HepG2 (cell line): ENCODE data around the gene SRPRA. TPM values are rescaled to one million over a fixed set of nuclear protein-coding genes. Genes with fewer than 3 reads are reported as not detected.

Experiments used
- AHDC1 ChIP-seq: sonication (generic); formaldehyde crosslinking; IDR thresholded peaks from 2 replicates; pipeline ENCODE4 v1.5.1; 2020; ENCODE audit warnings: mild to moderate bottlenecking, missing genetic modification reagents, borderline replicate concordance
- CC2D1A ChIP-seq: sonication (generic); formaldehyde crosslinking; IDR thresholded peaks from 2 replicates; pipeline ENCODE4 v1.8.1; 2023; ENCODE audit warnings: mild to moderate bottlenecking, missing genetic modification reagents
- GATAD1 ChIP-seq: IDR thresholded peaks from 2 replicates; pipeline ENCODE4 v1.6.1; 2016; ENCODE audit warnings: missing genetic modification reagents, missing compliant biosample characterization
- HNRNPL ChIP-seq: fragments of 200-400 bp; formaldehyde crosslinking; IDR thresholded peaks from 2 replicates; pipeline ENCODE4 v1.6.1; 2017; ENCODE audit warnings: mild to moderate bottlenecking, low read depth, low read length
- MBD4 ChIP-seq: IDR thresholded peaks from 2 replicates; pipeline ENCODE4 v1.6.1; 2012; ENCODE audit warnings: low read length, inconsistent platforms, borderline replicate concordance
- PBX3 ChIP-seq: sonication (generic); formaldehyde crosslinking; IDR thresholded peaks from 2 replicates; pipeline ENCODE4 v1.8.1; 2023; ENCODE audit warnings: missing genetic modification reagents, inconsistent platforms, borderline replicate concordance
- SRSF9 ChIP-seq: fragments of 200-400 bp; formaldehyde crosslinking; IDR thresholded peaks from 2 replicates; pipeline ENCODE4 v1.6.1; 2018; ENCODE audit warnings: borderline replicate concordance, mild to moderate bottlenecking, low read depth, low read length; ENCODE audit not compliant: insufficient read depth, poor library complexity, severe bottlenecking
- ZBTB7A ChIP-seq: sonication (generic); formaldehyde crosslinking; IDR thresholded peaks from 2 replicates; pipeline ENCODE4 v1.8.0; 2022; ENCODE audit warnings: mild to moderate bottlenecking, missing genetic modification reagents
- ZFP82 ChIP-seq: sonication (generic); formaldehyde crosslinking; IDR thresholded peaks from 2 replicates; pipeline ENCODE4 v1.5.1; 2020; ENCODE audit warnings: mild to moderate bottlenecking, missing genetic modification reagents, borderline replicate concordance
- ZNF143 ChIP-seq: sonication (generic); formaldehyde crosslinking; IDR thresholded peaks from 2 replicates; pipeline ENCODE4 v1.4.0; 2020; ENCODE audit warnings: missing genetic modification reagents
- ZNF510 ChIP-seq: sonication (generic); formaldehyde crosslinking; IDR thresholded peaks from 2 replicates; pipeline ENCODE4 v1.4.0; 2020; ENCODE audit warnings: low read depth, mild to moderate bottlenecking, missing genetic modification reagents
- ZNF646 ChIP-seq: sonication (generic); formaldehyde crosslinking; IDR thresholded peaks from 2 replicates; pipeline ENCODE4 v1.9.0; 2021; ENCODE audit warnings: mild to moderate bottlenecking, missing genetic modification reagents
- ZNF704 ChIP-seq: sonication (generic); formaldehyde crosslinking; IDR thresholded peaks from 2 replicates; pipeline ENCODE4 v1.8.1; 2023; ENCODE audit warnings: mild to moderate bottlenecking, inconsistent platforms, moderate library complexity, missing genetic modification reagents, borderline replicate concordance
- polyA plus RNA-seq, 8 experiments: library from polyadenylated mRNA; depleted of rRNA in 3 of 8; stranded (reverse) in 7 of 8; unstranded in 1 of 8; fragments of >200 nt; fragmentation: Illumina TruSeq in 4 of 8; extraction: Trizol in 4 of 8; gene quantifications; 2 replicates each; pipeline versions ENCODE4 v1.2.1 to v1.2.3, GENCODE V29; 2011 to 2016; ENCODE audit warnings: low read depth in 4 of 8, missing spikeins in 1 of 8, mixed read lengths in 1 of 8; ENCODE audit not compliant: insufficient read depth in 1 of 8
- total RNA-seq, 5 experiments: library from RNA; depleted of rRNA; stranded (reverse); fragments of >200 nt; fragmentation: Illumina TruSeq; extraction: Trizol; gene quantifications; 2 replicates each; pipeline ENCODE4 v1.2.3, GENCODE V29; 2016; ENCODE audit warnings: low read depth in 1 of 5

Gene SRPRA
- total and polyA plus RNA-seq, 2 of the 13 experiments (the other 11 are each of a cell fraction or from before 2014, with no cell fraction given), result 27.7 to 64.6 TPM

- TF ChIP-seq AHDC1 (CRISPR knock-in tag), result no peak
- peak; percentile 94 for TF ChIP-seq ZFP82 (CRISPR knock-in tag)
- peak; percentile 74 for TF ChIP-seq ZNF143 (CRISPR knock-in tag)
- TF ChIP-seq PBX3 (CRISPR knock-in tag), result 0 out of 2 replicates have a peak, but pooled peaks have one; percentile 41
- TF ChIP-seq MBD4, result no peak
- TF ChIP-seq ZBTB7A (CRISPR knock-in tag), result peak; percentile 72; the same call in 1 of the 2 replicates
- TF ChIP-seq GATAD1 (CRISPR knock-in tag), result peak; percentile 92
- TF ChIP-seq ZNF510 (CRISPR knock-in tag), result peak; percentile 97; the same call in 1 of the 2 replicates
- no peak for TF ChIP-seq ZNF646 (CRISPR knock-in tag)
- no peak for TF ChIP-seq SRSF9
- no peak for TF ChIP-seq CC2D1A (CRISPR knock-in tag)
- no peak for TF ChIP-seq HNRNPL
- peak; percentile 89 for TF ChIP-seq ZNF704 (CRISPR knock-in tag)
These were observed 35.1 kb upstream of the SRPRA start, which contains the start of gene DCPS (continued) for GRCh38 chr11:126303623-126304456.
